ENCODE data around the gene NUDT8. TPM values are rescaled to one million over a fixed set of nuclear protein-coding genes. Genes with fewer than 3 reads are reported as not detected.

Gene NUDT8
- total and polyA plus RNA-seq, 9 of the 15 experiments (the other 6 are each of a cell fraction or from before 2014, with no cell fraction given) = 0.23 to 27.8 (median 5.0) TPM

DNA sequence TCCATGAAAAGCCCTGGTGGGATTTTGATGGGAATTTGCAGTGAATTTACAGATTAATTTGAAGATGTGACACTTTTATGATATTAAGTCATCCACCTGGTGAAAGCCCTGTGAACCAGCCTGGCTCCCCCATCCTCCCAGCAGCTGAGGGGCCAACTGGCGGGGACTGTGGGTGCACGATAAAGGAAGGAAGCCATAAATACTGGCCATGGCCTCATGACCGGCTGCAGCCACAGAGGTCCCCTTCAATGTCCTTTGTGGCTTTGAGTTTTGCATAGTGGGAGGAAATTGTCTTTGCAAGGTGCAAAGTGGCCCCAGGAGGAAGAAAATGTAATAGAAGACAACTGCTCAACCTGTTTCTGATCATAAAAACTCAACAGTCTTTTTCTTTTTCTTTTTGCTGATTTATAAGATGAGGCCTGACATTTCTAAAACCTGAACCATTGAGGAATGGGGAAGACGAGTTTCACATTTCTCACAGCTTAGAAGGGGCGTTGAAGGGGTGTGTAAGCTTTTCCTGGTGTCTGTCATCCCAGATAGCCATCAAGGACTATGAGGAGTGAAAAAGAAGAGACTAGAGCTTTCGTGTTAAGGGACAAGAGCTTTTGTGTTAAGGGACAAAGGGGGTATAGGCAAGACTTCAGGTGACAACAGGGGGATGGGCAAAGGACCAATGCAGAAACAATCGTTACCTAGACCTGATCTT lies 29.3 kb downstream of the NUDT8 start (continued):
- TF ChIP-seq ZBTB1 (CRISPR knock-in tag; IDR thresholded peaks at IDR 0.05; ENCODE audit: borderline replicate concordance, low read depth) = peak; percentile 47; the same call in 1 of the 2 replicates
- TF ChIP-seq, protein P1, sequence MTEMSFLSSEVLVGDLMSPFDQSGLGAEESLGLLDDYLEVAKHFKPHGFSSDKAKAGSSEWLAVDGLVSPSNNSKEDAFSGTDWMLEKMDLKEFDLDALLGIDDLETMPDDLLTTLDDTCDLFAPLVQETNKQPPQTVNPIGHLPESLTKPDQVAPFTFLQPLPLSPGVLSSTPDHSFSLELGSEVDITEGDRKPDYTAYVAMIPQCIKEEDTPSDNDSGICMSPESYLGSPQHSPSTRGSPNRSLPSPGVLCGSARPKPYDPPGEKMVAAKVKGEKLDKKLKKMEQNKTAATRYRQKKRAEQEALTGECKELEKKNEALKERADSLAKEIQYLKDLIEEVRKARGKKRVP (CRISPR knock-in tag; IDR thresholded peaks at IDR 0.05) = no peak
- TF ChIP-seq, protein P2, sequence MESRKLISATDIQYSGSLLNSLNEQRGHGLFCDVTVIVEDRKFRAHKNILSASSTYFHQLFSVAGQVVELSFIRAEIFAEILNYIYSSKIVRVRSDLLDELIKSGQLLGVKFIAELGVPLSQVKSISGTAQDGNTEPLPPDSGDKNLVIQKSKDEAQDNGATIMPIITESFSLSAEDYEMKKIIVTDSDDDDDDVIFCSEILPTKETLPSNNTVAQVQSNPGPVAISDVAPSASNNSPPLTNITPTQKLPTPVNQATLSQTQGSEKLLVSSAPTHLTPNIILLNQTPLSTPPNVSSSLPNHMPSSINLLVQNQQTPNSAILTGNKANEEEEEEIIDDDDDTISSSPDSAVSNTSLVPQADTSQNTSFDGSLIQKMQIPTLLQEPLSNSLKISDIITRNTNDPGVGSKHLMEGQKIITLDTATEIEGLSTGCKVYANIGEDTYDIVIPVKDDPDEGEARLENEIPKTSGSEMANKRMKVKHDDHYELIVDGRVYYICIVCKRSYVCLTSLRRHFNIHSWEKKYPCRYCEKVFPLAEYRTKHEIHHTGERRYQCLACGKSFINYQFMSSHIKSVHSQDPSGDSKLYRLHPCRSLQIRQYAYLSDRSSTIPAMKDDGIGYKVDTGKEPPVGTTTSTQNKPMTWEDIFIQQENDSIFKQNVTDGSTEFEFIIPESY (CRISPR knock-in tag; IDR thresholded peaks at IDR 0.05) = no peak
- TF ChIP-seq HMG20B (CRISPR knock-in tag; IDR thresholded peaks at IDR 0.05) = no peak
- peak; percentile 53 for TF ChIP-seq NEUROD1 (IDR thresholded peaks at IDR 0.05; ENCODE audit: borderline replicate concordance, low read depth, low read length, partially characterized antibody)
- TF ChIP-seq EP400 (IDR thresholded peaks at IDR 0.05) = no peak
- no peak for TF ChIP-seq FOXK1 (CRISPR knock-in tag; IDR thresholded peaks at IDR 0.05; ENCODE audit: borderline replicate concordance)
- TF ChIP-seq POLR3A (IDR thresholded peaks at IDR 0.05; ENCODE audit: borderline replicate concordance, extremely low read depth, insufficient read depth, insufficient read length) = no peak
- TF ChIP-seq ZNF76 (CRISPR knock-in tag; IDR thresholded peaks at IDR 0.05; ENCODE audit: borderline replicate concordance) = no peak
- TF ChIP-seq ZKSCAN8 (CRISPR knock-in tag; IDR thresholded peaks at IDR 0.05) = no peak
- TF ChIP-seq FOXA1 (IDR thresholded peaks at IDR 0.05; ENCODE audit: borderline replicate concordance) = no peak
- TF ChIP-seq GABPB1 (CRISPR knock-in tag; IDR thresholded peaks at IDR 0.05) = no peak
- no peak for TF ChIP-seq KLF6 (CRISPR knock-in tag; IDR thresholded peaks at IDR 0.05; ENCODE audit: borderline replicate concordance)
- TF ChIP-seq ESRRB (CRISPR knock-in tag; IDR thresholded peaks at IDR 0.05; ENCODE audit: borderline replicate concordance) = no peak
- no peak for TF ChIP-seq PHB (CRISPR knock-in tag; IDR thresholded peaks at IDR 0.05)
- no peak for TF ChIP-seq XRCC3 (IDR thresholded peaks at IDR 0.05)
- no peak for TF ChIP-seq PHF8 (IDR thresholded peaks at IDR 0.05; ENCODE audit: borderline replicate concordance, low read length)
- peak; percentile 76 for TF ChIP-seq LEF1 (IDR thresholded peaks at IDR 0.05)
- TF ChIP-seq DACH1 (IDR thresholded peaks at IDR 0.05; ENCODE audit: partially characterized antibody) = peak; percentile 20
- TF ChIP-seq RFX7 (CRISPR knock-in tag; IDR thresholded peaks at IDR 0.05) = no peak
- no peak for TF ChIP-seq SRSF9 (IDR thresholded peaks at IDR 0.05; ENCODE audit: borderline replicate concordance, low read depth, low read length)
- TF ChIP-seq MYNN (IDR thresholded peaks at IDR 0.05) = no peak
- TF ChIP-seq MYNN (CRISPR knock-in tag; IDR thresholded peaks at IDR 0.05) = no peak
- no peak for TF ChIP-seq ZNF124 (CRISPR knock-in tag; IDR thresholded peaks at IDR 0.05)
- 0 out of 2 replicates have a peak, but pooled peaks have one; percentile 9 for TF ChIP-seq EGR1 (conservative IDR thresholded peaks at IDR 0.05)
- TF ChIP-seq FOXM1 (IDR thresholded peaks at IDR 0.05; ENCODE audit: low read depth) = 0 out of 2 replicates have a peak, but pooled peaks have one; percentile 21
- TF ChIP-seq FOXM1 (CRISPR knock-in tag; IDR thresholded peaks at IDR 0.05; ENCODE audit: low read depth) = no peak
- TF ChIP-seq NFIC (IDR thresholded peaks at IDR 0.05) = peak; percentile 66
- TF ChIP-seq HDAC1 (IDR thresholded peaks at IDR 0.05) = 0 out of 4 replicates have a peak, but pooled peaks of 1 of the 2 experiments have one; percentile 33
- TF ChIP-seq CBFB (CRISPR knock-in tag; IDR thresholded peaks at IDR 0.05) = 0 out of 2 replicates have a peak, but pooled peaks have one; percentile 56

Data from K562 (cell line).